ENCODE measurements around the gene HUNK.

HUNK gene

DNA sequence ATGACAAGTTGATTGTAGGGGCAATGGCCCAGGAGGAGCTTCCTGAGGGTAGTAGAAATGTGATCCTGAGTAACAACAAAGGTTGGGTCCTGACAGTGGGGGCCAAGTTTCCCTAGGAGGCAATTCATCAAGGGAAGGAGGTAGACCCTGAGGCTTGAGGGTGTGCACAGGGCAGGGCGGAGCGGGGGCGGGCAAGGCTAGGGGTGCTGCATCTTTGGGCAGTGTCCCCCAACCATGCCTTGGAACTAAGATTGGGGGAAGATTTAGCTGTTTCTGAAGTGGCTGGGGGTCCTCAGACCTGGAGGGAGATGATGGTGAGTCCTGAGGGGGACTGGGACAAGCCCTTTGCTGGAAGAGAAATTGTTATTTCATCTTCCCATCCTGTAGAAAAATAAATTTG lies 50.9 kb downstream of the HUNK start:
- Histone ChIP-seq H3K36me3 (ENCODE audit: control insufficient read depth, insufficient read depth, low read length) (no peaks in the 10 kb centered on the region), H3K27me3 (replicated peaks; ENCODE audit: control insufficient read depth, insufficient read depth, low read length) (no peaks in the 10 kb centered on the region), H3K4me3 (replicated peaks; ENCODE audit: low read depth, low read length) (no peak overlapping the region)
- no peak for DNase-seq (ENCODE audit: extremely low read depth, insufficient read length)
- TF ChIP-seq, protein P1, sequence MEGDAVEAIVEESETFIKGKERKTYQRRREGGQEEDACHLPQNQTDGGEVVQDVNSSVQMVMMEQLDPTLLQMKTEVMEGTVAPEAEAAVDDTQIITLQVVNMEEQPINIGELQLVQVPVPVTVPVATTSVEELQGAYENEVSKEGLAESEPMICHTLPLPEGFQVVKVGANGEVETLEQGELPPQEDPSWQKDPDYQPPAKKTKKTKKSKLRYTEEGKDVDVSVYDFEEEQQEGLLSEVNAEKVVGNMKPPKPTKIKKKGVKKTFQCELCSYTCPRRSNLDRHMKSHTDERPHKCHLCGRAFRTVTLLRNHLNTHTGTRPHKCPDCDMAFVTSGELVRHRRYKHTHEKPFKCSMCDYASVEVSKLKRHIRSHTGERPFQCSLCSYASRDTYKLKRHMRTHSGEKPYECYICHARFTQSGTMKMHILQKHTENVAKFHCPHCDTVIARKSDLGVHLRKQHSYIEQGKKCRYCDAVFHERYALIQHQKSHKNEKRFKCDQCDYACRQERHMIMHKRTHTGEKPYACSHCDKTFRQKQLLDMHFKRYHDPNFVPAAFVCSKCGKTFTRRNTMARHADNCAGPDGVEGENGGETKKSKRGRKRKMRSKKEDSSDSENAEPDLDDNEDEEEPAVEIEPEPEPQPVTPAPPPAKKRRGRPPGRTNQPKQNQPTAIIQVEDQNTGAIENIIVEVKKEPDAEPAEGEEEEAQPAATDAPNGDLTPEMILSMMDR (IDR thresholded peaks at IDR 0.05; ENCODE audit: insufficient read depth, low read length, poor library complexity, severe bottlenecking) = no peak

DNA sequence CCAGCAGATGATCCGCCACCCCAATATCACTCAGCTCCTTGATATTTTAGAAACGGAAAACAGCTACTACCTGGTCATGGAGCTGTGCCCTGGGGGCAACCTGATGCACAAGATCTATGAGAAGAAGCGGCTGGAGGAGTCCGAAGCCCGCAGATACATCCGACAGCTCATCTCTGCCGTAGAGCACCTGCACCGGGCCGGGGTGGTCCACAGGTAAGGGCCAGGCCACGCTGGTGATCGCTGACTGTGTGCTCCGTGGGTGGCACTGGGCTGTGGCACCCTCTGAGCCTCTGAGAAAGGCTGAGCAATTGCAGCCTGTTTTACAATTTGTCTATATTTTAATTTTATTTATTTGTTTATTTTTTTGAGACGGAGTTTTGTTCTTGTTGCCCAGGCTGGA lies 51.7 kb downstream of the HUNK start:
- Histone ChIP-seq H3K36me3 (ENCODE audit: control insufficient read depth, insufficient read depth, low read length) (no peaks in the 10 kb centered on the region), H3K27me3 (replicated peaks; ENCODE audit: control insufficient read depth, insufficient read depth, low read length) (no peaks in the 10 kb centered on the region)
- TF ChIP-seq, protein P1 (IDR thresholded peaks at IDR 0.05; ENCODE audit: insufficient read depth, low read length, poor library complexity, severe bottlenecking) = no peak

DNA sequence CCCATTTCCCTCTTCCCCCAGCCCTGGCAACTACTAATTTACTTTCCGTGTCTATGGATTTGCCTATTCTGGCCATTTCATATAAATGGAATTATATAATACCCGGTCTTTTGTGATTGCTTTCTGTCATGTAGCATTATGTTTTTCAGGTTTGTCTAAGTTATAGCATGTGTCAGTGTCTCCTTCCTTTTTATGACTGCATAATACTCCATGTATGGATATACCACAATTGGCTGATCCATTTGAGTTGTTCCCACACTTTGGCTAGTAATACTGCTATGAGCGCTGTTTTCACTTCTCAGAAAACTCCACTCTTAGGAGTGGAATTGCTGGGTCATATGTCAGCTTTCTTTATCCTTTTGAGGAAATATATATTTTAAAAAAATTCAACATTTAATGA lies 53.7 kb downstream of the HUNK start:
- Histone ChIP-seq H3K36me3 (ENCODE audit: control insufficient read depth, insufficient read depth, low read length) (no peaks in the 10 kb centered on the region), H3K27me3 (replicated peaks; ENCODE audit: control insufficient read depth, insufficient read depth, low read length) (no peaks in the 10 kb centered on the region), H3K4me3 (replicated peaks; ENCODE audit: low read depth, low read length) (no peak overlapping the region)
- no peak for DNase-seq (ENCODE audit: extremely low read depth, insufficient read length)
- TF ChIP-seq, protein P1 (IDR thresholded peaks at IDR 0.05; ENCODE audit: insufficient read depth, low read length, poor library complexity, severe bottlenecking) = no peak

More for the DNA sequence above, 51.7 kb downstream of the HUNK start:
- no peak for DNase-seq (ENCODE audit: extremely low read depth, insufficient read length)
- no peak overlapping the region for H3K4me3 ChIP-seq (replicated peaks; ENCODE audit: low read depth, low read length)

DNA sequence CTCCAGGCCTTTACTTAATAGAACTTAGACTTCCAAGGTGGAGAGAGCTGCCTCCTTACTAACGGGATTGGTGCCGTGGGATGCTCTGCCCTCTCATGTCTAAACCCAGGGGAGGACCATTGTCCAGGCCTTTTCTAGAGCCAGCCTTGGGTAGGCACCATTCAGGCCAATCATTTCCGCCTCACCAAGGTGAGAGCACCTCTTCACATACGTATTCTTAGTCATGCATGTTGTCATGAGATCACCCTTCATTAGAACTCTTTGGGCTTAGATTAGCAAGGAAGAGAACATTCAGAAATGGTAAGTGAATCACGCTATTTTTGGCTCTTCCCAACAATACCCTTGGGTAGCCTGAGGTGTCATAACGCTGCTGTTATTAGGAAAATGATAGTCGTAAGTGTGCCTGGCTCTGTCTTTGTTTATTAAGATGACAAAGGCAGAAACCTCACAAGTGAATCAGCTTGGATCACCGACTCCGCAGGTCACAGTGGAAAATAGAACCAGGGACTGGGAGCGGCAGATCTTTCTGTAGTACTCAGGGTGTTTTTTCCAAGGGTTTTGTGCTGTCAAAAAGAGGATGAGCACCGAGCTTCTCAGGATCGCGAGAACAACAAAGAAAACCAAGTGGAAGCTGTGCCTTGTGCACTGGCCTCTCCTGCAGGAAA lies 55.0 kb downstream of the HUNK start:
- Histone ChIP-seq H3K27me3 (replicated peaks; ENCODE audit: control insufficient read depth, insufficient read depth, low read length) (no peaks in the 10 kb centered on the region), H3K4me3 (replicated peaks; ENCODE audit: low read depth, low read length) (no peak overlapping the region), H3K36me3 (ENCODE audit: control insufficient read depth, insufficient read depth, low read length) (no peaks in the 10 kb centered on the region)
- DNase-seq (ENCODE audit: extremely low read depth, insufficient read length) = no peak
- TF ChIP-seq, protein P1 (IDR thresholded peaks at IDR 0.05; ENCODE audit: insufficient read depth, low read length, poor library complexity, severe bottlenecking) = no peak

DNA sequence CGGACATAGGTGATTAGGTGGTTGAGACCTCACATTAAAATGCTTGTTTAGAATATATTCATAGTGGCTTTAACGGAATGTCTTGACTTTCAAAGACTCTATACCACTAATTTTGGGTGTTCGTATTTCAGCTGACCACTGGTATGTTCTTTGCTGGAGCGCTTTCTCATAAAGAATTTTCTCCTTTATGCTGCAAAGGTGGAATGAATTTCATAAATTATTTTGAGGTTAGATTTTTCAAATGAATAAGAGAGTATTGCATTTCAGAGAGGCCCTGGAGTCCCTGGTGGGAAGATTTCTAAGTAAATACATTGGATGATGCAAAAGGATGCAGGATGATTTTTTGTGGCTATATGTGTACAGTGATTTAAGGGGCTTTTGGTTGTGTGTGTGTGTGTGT lies 55.8 kb downstream of the HUNK start:
- no peaks in the 10 kb centered on the region for H3K36me3 ChIP-seq (ENCODE audit: control insufficient read depth, insufficient read depth, low read length)
- TF ChIP-seq, protein P1 (IDR thresholded peaks at IDR 0.05; ENCODE audit: insufficient read depth, low read length, poor library complexity, severe bottlenecking) = no peak
- no peaks in the 10 kb centered on the region for H3K27me3 ChIP-seq (replicated peaks; ENCODE audit: control insufficient read depth, insufficient read depth, low read length)
- DNase-seq (ENCODE audit: extremely low read depth, insufficient read length) = no peak
- H3K4me3 ChIP-seq (replicated peaks; ENCODE audit: low read depth, low read length) = no peak overlapping the region

DNA sequence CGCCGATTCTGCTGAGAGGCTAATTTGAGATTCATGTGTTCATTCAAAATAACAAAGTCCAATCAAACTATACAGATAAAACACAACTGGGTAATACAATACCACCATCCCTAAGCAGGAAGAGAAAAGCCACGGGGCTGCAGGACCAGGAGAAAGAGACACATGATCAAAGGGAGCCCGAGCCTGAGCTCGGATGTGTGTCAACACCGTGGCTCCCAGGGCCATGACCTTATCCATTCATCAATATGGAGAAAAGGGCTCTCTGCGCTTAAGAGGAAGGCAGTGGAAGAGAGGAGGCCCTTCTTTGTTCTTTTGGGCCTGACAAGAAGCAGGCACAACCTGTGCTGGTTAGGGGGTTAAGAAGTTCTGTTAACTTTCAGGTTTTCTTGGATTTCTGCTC lies 56.7 kb downstream of the HUNK start:
- no peak for DNase-seq (ENCODE audit: extremely low read depth, insufficient read length)
- Histone ChIP-seq H3K4me3 (replicated peaks; ENCODE audit: low read depth, low read length) (no peak overlapping the region), H3K36me3 (ENCODE audit: control insufficient read depth, insufficient read depth, low read length) (no peaks in the 10 kb centered on the region), H3K27me3 (replicated peaks; ENCODE audit: control insufficient read depth, insufficient read depth, low read length) (no peaks in the 10 kb centered on the region)
- TF ChIP-seq, protein P1 (IDR thresholded peaks at IDR 0.05; ENCODE audit: insufficient read depth, low read length, poor library complexity, severe bottlenecking) = no peak
